Measurements from ENCODE around the gene IFNA16.
"Not testable (repeated sequence)": the region's sequence is repeated elsewhere in the genome, so short reads cannot be mapped to it uniquely, and the experiment has no call there.

IFNA16 gene

GRCh38 chr9:21234153-21234687, 17.1 kb upstream of the IFNA16 start:
- TF ChIP-seq POLR2AphosphoS5 (IDR thresholded peaks at IDR 0.05; ENCODE audit: borderline replicate concordance, low read depth, low read length), result no peak
- Histone ChIP-seq H3K27ac (no peak overlapping the region), H3K9me3 (ENCODE audit: low read depth, low read length) (no peaks in the 10 kb centered on the region), H3K9ac (ENCODE audit: insufficient read length) (no peak overlapping the region), H3K36me3 (ENCODE audit: insufficient read depth, low read length) (no peaks in the 10 kb centered on the region), H3K4me3 (no peak overlapping the region)
- no peak for DNase-seq (ENCODE audit: low read depth, low spot score)

DNA sequence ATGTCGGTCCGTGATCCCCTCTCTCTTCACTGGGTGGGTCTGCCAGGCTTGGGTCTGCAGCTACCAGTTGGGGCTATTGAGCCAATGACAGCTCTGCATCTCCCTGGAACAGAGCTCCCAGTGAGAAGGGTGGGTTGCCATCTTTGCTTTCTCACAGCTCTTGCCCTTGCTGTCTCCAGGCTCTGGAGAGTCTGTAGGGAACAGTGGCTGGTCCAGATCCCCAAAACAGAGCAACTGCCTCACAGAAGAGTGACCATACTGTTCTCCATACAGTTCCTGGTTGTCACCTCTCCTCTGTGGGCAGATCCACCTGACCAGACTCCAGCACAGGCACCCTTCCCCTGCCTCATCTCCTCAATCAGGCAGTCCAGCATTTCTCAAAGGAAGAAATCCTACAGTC, 16.1 kb upstream of the IFNA16 start:
- TF ChIP-seq POLR2AphosphoS5 (IDR thresholded peaks at IDR 0.05; ENCODE audit: borderline replicate concordance, low read depth, low read length) (no peak), FOXP2 (optimal IDR thresholded peaks at IDR 0.05; ENCODE audit: control extremely low read depth, extremely low read length, insufficient read depth) (no peak), EZH2 (IDR thresholded peaks at IDR 0.05) (no peak)
- Histone ChIP-seq H3K4me3 (no peak overlapping the region), H3K27ac (no peak overlapping the region), H3K36me3 (ENCODE audit: insufficient read depth, low read length) (no peaks in the 10 kb centered on the region), H3K9me3 (ENCODE audit: low read depth, low read length) (no peaks in the 10 kb centered on the region), H3K9ac (ENCODE audit: insufficient read length) (no peak overlapping the region)
- no peak for DNase-seq (ENCODE audit: low read depth, low spot score)

DNA sequence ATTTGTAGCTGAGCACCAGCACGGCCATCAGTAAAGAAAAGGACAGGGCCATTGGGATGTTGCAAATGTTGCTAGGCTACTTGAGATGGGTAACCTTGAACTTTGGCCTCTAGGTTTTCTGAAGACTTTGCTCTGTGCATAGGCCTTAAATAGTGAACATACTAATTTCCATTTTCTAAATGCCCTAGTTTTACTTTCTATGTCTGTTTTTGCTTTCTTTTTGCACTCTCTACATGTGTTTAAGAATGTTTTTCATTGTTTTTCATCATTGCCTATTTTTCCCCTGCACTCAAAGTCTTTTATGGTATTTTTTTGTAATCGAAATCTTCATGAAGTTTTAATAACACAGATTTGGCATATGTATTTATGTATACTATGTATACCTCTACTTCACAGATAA, 11.0 kb upstream of the IFNA16 start, which contains the start of gene IFNA17:
Gene IFNA17, minus strand, starts transcription at position 101 of the 400 bp plus-strand sequence. Its CDS starts 49 bp downstream, at position 52.
- DNase-seq (ENCODE audit: low read depth, low spot score), result no peak
- no peaks in the 10 kb centered on the region for H3K9me3 ChIP-seq (ENCODE audit: low read depth, low read length)
- H3K27ac ChIP-seq, result no peak within 1 kb of the TSS
- no peak within 1 kb of the TSS for H3K9ac ChIP-seq (ENCODE audit: insufficient read length)
- no peak within 1 kb of the TSS for H3K4me3 ChIP-seq
- TF ChIP-seq EZH2 (IDR thresholded peaks at IDR 0.05) (no peak), FOXP2 (optimal IDR thresholded peaks at IDR 0.05; ENCODE audit: control extremely low read depth, extremely low read length, insufficient read depth) (no peak), POLR2AphosphoS5 (IDR thresholded peaks at IDR 0.05; ENCODE audit: borderline replicate concordance, low read depth, low read length) (no peak)
- no peaks in the 10 kb centered on the region for H3K36me3 ChIP-seq (ENCODE audit: insufficient read depth, low read length)

DNA sequence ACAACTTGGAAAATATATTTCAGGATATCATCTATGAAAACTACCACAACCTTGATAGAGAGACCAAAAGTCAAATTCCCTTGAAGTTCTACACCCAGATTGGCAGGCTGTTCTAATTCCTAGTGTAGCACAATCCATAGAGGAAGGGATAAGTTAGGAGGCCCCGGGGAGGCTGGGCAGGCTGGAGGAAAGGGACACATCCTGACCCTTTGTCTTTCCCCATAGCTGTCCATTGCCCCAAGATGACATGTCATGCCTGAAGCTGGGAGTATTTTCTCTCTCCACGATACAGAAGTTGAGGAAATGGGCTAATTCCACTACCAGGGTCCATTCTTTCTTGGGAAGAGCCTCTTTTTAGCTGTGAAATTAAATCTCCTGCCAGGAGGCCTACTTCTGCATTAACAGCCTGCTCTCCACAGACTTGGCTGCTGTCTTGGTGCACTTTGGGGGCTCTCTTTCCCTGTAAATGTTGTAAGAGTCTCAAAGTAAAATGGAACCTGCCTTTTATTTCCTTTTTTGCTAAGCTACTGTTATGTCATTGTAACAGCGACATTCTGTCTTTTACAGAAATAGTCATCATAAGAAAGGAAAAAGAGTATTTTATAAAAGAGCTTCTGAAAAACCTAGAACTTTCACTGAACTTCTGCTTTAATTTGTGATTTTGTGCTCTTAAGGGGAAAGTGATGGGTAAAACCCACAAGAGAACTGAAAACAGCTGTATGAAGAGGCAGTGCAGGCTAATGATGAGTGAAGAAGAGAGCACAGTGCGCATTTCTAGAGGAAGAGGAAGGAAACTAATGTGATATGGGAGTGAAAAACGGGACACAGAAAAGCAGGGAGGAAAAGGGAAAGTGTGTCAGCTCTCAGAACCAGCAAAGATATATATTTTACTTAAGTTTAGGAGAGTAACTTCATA, 3.4 kb downstream of the IFNA16 start:
- H3K36me3 ChIP-seq (ENCODE audit: insufficient read depth, low read length); H3K27ac ChIP-seq; H3K9me3 ChIP-seq (ENCODE audit: low read depth, low read length); H3K9ac ChIP-seq (ENCODE audit: insufficient read length); H3K4me3 ChIP-seq; DNase-seq (ENCODE audit: low read depth, low spot score): not testable (repeated sequence)

GRCh38 chr9:21212160-21212559, 5.0 kb downstream of the IFNA16 start:
- H3K4me3 ChIP-seq; H3K9me3 ChIP-seq (ENCODE audit: low read depth, low read length); DNase-seq (ENCODE audit: low read depth, low spot score); H3K27ac ChIP-seq; H3K9ac ChIP-seq (ENCODE audit: insufficient read length); H3K36me3 ChIP-seq (ENCODE audit: insufficient read depth, low read length): not testable (repeated sequence)

DNA sequence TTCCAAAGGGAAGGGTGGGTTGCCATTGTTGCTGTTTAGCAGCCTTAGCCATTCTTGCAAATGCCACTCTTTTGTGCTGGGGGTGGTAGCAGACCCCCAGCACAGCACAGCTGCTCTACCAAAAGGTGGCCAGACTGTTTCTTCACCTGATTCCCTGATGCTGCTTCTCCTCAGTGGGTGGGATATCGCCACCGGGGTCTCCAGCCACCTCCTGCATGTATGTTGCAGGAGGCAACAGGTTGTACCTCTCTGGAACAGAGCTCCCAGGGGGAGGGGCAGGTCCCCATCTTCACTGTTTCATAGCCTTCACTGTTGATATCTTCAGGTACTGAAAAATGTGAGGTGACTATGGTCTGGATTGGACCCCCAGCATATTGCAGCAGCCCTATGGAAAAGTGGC, 6.3 kb downstream of the IFNA16 start:
- not testable (repeated sequence) for H3K9ac ChIP-seq (ENCODE audit: insufficient read length); H3K36me3 ChIP-seq (ENCODE audit: insufficient read depth, low read length); H3K27ac ChIP-seq; H3K4me3 ChIP-seq; DNase-seq (ENCODE audit: low read depth, low spot score); H3K9me3 ChIP-seq (ENCODE audit: low read depth, low read length)

GRCh38 chr9:21210311-21210710, 6.8 kb downstream of the IFNA16 start:
- no peaks in the 10 kb centered on the region for H3K9me3 ChIP-seq (ENCODE audit: low read depth, low read length)
- no peak overlapping the region for H3K4me3 ChIP-seq
- H3K9ac ChIP-seq (ENCODE audit: insufficient read length), result no peak overlapping the region
- H3K36me3 ChIP-seq (ENCODE audit: insufficient read depth, low read length), result no peaks in the 10 kb centered on the region
- DNase-seq (ENCODE audit: low read depth, low spot score), result no peak
- no peak for TF ChIP-seq EZH2 (IDR thresholded peaks at IDR 0.05)
- no peak for TF ChIP-seq FOXP2 (optimal IDR thresholded peaks at IDR 0.05; ENCODE audit: control extremely low read depth, extremely low read length, insufficient read depth)
- TF ChIP-seq POLR2AphosphoS5 (IDR thresholded peaks at IDR 0.05; ENCODE audit: borderline replicate concordance, low read depth, low read length), result no peak
- H3K27ac ChIP-seq, result no peak overlapping the region

- H3K36me3 ChIP-seq (ENCODE audit: insufficient read depth, low read length); H3K4me3 ChIP-seq; DNase-seq (ENCODE audit: low read depth, low spot score); H3K9me3 ChIP-seq (ENCODE audit: low read depth, low read length); H3K9ac ChIP-seq (ENCODE audit: insufficient read length); H3K27ac ChIP-seq: not testable (repeated sequence)
These were observed 10.1 kb downstream of the IFNA16 start, which contains the start of gene IFNA10 for GRCh38 chr9:21207043-21207442. Gene IFNA10, minus strand, starts transcription at chr9:21207143. Its CDS starts 46 bp downstream, at chr9:21207097.

DNA sequence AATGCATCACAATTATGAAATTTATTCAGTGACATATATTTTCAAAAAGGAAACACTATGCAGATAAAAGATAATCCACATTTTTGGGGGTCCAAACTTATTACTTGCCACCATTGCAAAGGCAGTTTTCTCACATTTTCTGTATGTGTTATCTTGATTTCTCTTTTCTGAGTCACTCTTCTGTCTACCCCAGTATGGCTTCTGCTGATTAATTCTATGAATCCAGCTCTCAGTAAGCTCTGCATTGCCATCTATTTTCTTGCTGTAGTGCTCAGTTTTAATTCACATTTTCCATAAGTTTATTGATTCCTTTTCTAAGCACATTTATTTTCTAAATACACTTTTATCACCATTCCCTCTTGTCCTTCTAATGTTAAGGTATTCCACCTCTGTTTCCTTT, 11.9 kb downstream of the IFNA16 start:
- Histone ChIP-seq H3K27ac (no peak overlapping the region), H3K36me3 (ENCODE audit: insufficient read depth, low read length) (no peaks in the 10 kb centered on the region), H3K9ac (ENCODE audit: insufficient read length) (no peak overlapping the region), H3K9me3 (ENCODE audit: low read depth, low read length) (no peaks in the 10 kb centered on the region), H3K4me3 (no peak overlapping the region)
- DNase-seq (ENCODE audit: low read depth, low spot score), result no peak
- TF ChIP-seq EZH2 (IDR thresholded peaks at IDR 0.05), result no peak
- no peak for TF ChIP-seq FOXP2 (optimal IDR thresholded peaks at IDR 0.05; ENCODE audit: control extremely low read depth, extremely low read length, insufficient read depth)
- no peak for TF ChIP-seq POLR2AphosphoS5 (IDR thresholded peaks at IDR 0.05; ENCODE audit: borderline replicate concordance, low read depth, low read length)

GRCh38 chr9:21202105-21202504, 15.0 kb downstream of the IFNA16 start, which contains the start of gene IFNA7:
Gene IFNA7, minus strand, starts transcription at chr9:21202205. Its CDS starts 40 bp downstream, at chr9:21202165.
- DNase-seq (ENCODE audit: low read depth, low spot score); H3K9me3 ChIP-seq (ENCODE audit: low read depth, low read length); H3K27ac ChIP-seq; H3K36me3 ChIP-seq (ENCODE audit: insufficient read depth, low read length); H3K9ac ChIP-seq (ENCODE audit: insufficient read length); H3K4me3 ChIP-seq: not testable (repeated sequence)

DNA sequence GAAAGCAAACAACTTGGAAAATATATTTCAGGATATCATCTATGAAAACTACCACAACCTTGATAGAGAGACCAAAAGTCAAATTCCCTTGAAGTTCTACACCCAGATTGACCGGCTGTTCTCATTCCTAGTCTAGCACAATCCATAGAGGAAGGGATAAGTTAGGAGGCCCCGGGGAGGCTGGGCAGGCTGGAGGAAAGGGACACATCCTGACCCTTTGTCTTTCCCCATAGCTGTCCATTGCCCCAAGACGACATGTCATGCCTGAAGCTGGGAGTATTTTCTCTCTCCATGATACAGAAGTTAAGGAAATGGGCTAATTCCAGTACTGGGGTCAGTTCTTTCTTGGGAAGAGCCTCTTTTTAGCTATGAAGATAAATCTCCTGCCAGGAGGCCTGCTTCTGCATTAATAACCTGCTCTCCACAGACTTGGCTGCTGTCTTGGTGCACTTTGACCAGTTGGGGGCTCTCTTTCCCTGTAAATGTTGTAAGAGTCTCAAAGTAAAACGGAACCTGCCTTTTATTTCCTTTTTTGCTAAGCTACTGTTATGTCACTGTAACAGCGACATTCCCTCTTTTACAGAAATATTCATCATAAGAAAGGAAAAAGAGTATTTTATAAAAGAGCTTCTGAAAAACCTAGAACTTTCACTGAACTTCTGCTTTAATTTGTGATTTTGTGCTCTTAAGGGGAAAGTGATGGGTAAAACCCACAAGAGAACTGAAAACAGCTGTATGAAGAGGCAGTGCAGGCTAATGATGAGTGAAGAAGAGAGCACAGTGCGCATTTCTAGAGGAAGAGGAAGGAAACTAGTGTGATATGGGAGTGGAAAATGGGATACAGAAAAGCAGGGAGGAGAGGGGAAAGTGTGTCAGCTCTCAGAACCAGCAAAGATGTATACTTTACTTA, 22.0 kb downstream of the IFNA16 start:
- 0 out of 2 replicates have a peak overlapping the region, but pooled peaks have one; percentile 18 for H3K4me3 ChIP-seq
- H3K9me3 ChIP-seq (ENCODE audit: low read depth, low read length); H3K9ac ChIP-seq (ENCODE audit: insufficient read length); H3K27ac ChIP-seq; DNase-seq (ENCODE audit: low read depth, low spot score); H3K36me3 ChIP-seq (ENCODE audit: insufficient read depth, low read length): not testable (repeated sequence)

- H3K9me3 ChIP-seq (ENCODE audit: low read depth, low read length); DNase-seq (ENCODE audit: low read depth, low spot score); H3K4me3 ChIP-seq; H3K36me3 ChIP-seq (ENCODE audit: insufficient read depth, low read length); H3K9ac ChIP-seq (ENCODE audit: insufficient read length); H3K27ac ChIP-seq: not testable (repeated sequence)
These were observed 29.6 kb downstream of the IFNA16 start, which contains the start of gene IFNA4 for GRCh38 chr9:21187487-21187886. Gene IFNA4, minus strand, starts transcription at chr9:21187587. Its CDS starts 56 bp downstream, at chr9:21187531.

All from SK-N-MC (cell line).